ENCODE data around the gene SETD1B.

The SETD1B gene

DNA sequence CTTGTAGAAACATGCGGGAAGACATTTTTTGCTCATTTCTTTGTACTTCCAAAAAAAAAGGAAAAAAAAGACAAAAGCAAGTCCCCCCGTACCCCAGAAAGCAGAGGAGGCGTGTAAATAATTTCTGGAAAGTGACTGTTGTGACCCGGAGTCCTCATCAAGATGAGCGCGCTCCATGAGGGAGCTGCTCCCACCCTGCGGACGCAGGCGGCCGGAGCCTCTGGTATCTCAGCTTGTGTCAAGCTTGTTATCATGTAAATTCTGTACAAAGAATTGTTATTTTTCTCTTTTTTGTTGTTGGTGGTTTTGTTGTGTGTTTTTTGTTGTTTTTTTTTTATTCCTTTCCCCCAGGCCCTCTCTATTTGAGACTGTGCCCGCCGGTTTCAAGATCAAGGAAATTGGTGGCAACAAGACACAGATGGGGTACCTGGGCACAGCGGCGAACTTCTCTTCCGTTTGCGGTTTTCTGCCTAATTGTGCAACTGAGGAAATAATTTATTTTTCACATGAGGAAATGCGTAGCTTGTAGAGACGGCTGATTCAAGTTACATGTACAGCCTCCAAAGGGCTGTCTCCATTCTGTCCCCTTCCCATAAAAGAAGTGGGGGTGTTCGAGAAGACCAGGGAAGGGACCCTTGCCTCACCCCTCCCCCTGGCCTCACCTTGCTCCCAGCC is 27.9 kb downstream of the SETD1B start:
- H3K9ac ChIP-seq (ENCODE audit: low read length): no peak overlapping the region
- H3K79me2 ChIP-seq (ENCODE audit: control insufficient read depth, insufficient read depth, low read length): no peaks in the 10 kb centered on the region
- H3K79me1 ChIP-seq (ENCODE audit: low read length): no peaks in the 10 kb centered on the region
- H4K5ac ChIP-seq (ENCODE audit: low read length): no peak overlapping the region
- no peak overlapping the region for H2BK15ac ChIP-seq (replicated peaks; ENCODE audit: low read depth)
- no peak overlapping the region for H4K8ac ChIP-seq (ENCODE audit: low read depth, low read length)
- no peak overlapping the region for H3K23ac ChIP-seq (ENCODE audit: low read length)
- H3K18ac ChIP-seq (ENCODE audit: low read length): no peak overlapping the region
- peaks cover 3% of the 10 kb centered on the region for H3K36me3 ChIP-seq (ENCODE audit: control insufficient read depth, insufficient read depth, low read length)
- no peak overlapping the region for H3K4ac ChIP-seq (ENCODE audit: low read depth, low read length)
- no peak overlapping the region for H2BK5ac ChIP-seq (ENCODE audit: low read length)
- no peak for DNase-seq
- H3K4me2 ChIP-seq (ENCODE audit: low read length): no peak overlapping the region
- H3K27ac ChIP-seq (ENCODE audit: low read depth, low read length): no peak overlapping the region
- no peak overlapping the region for H2BK120ac ChIP-seq (ENCODE audit: low read depth, low read length)
- H2AK5ac ChIP-seq (ENCODE audit: low read length): no peak overlapping the region
- no peaks in the 10 kb centered on the region for H3K27me3 ChIP-seq (ENCODE audit: insufficient read depth, low read length, poor library complexity)
- WGBS (ENCODE audit: extremely low coverage, insufficient coverage, low lambda C conversion rate): no CpG with 5 or more reads among the region's 19 CpGs
- H3K56ac ChIP-seq (ENCODE audit: low read length): no peak overlapping the region
- no peak overlapping the region for H3K4me3 ChIP-seq (ENCODE audit: low read length)
- no peaks in the 10 kb centered on the region for H3K4me1 ChIP-seq (ENCODE audit: control insufficient read depth, low read depth, low read length)

- no peak overlapping the region for H2BK120ac ChIP-seq (ENCODE audit: low read depth, low read length)
- H4K8ac ChIP-seq (ENCODE audit: low read depth, low read length): no peak overlapping the region
- H4K5ac ChIP-seq (ENCODE audit: low read length): no peak overlapping the region
- no peak overlapping the region for H3K27ac ChIP-seq (ENCODE audit: low read depth, low read length)
- no peaks in the 10 kb centered on the region for H3K36me3 ChIP-seq (ENCODE audit: control insufficient read depth, insufficient read depth, low read length)
- no peaks in the 10 kb centered on the region for H3K79me2 ChIP-seq (ENCODE audit: control insufficient read depth, insufficient read depth, low read length)
- no peak for DNase-seq
- H3K4me3 ChIP-seq (ENCODE audit: low read length): no peak overlapping the region
- no peak overlapping the region for H3K18ac ChIP-seq (ENCODE audit: low read length)
- no peaks in the 10 kb centered on the region for H3K27me3 ChIP-seq (ENCODE audit: insufficient read depth, low read length, poor library complexity)
- no CpG with 5 or more reads among the region's 4 CpGs for WGBS (ENCODE audit: extremely low coverage, insufficient coverage, low lambda C conversion rate)
- H3K23ac ChIP-seq (ENCODE audit: low read length): no peak overlapping the region
- H2AK5ac ChIP-seq (ENCODE audit: low read length): no peak overlapping the region
- H3K9ac ChIP-seq (ENCODE audit: low read length): no peak overlapping the region
- H2BK5ac ChIP-seq (ENCODE audit: low read length): no peak overlapping the region
- H2BK15ac ChIP-seq (replicated peaks; ENCODE audit: low read depth): no peak overlapping the region
- no peak overlapping the region for H3K4ac ChIP-seq (ENCODE audit: low read depth, low read length)
- H3K4me2 ChIP-seq (ENCODE audit: low read length): no peak overlapping the region
- H3K79me1 ChIP-seq (ENCODE audit: low read length): no peaks in the 10 kb centered on the region
- H3K56ac ChIP-seq (ENCODE audit: low read length): no peak overlapping the region
- H3K4me1 ChIP-seq (ENCODE audit: control insufficient read depth, low read depth, low read length): no peaks in the 10 kb centered on the region
Observed at GRCh38 chr12:121837680-121838079, 33.9 kb downstream of the SETD1B start.

- no peak overlapping the region for H3K9ac ChIP-seq (ENCODE audit: low read length)
- no peak overlapping the region for H3K18ac ChIP-seq (ENCODE audit: low read length)
- no peak overlapping the region for H2BK5ac ChIP-seq (ENCODE audit: low read length)
- H3K56ac ChIP-seq (ENCODE audit: low read length): no peak overlapping the region
- no peaks in the 10 kb centered on the region for H3K36me3 ChIP-seq (ENCODE audit: control insufficient read depth, insufficient read depth, low read length)
- no peaks in the 10 kb centered on the region for H3K27me3 ChIP-seq (ENCODE audit: insufficient read depth, low read length, poor library complexity)
- no peaks in the 10 kb centered on the region for H3K79me2 ChIP-seq (ENCODE audit: control insufficient read depth, insufficient read depth, low read length)
- no peak overlapping the region for H4K8ac ChIP-seq (ENCODE audit: low read depth, low read length)
- no peak overlapping the region for H3K23ac ChIP-seq (ENCODE audit: low read length)
- H3K4me1 ChIP-seq (ENCODE audit: control insufficient read depth, low read depth, low read length): no peaks in the 10 kb centered on the region
- H2BK15ac ChIP-seq (replicated peaks; ENCODE audit: low read depth): no peak overlapping the region
- no peaks in the 10 kb centered on the region for H3K79me1 ChIP-seq (ENCODE audit: low read length)
- H3K4me2 ChIP-seq (ENCODE audit: low read length): no peak overlapping the region
- no peak overlapping the region for H2BK120ac ChIP-seq (ENCODE audit: low read depth, low read length)
- DNase-seq: no peak
- no peak overlapping the region for H3K4ac ChIP-seq (ENCODE audit: low read depth, low read length)
- no peak overlapping the region for H3K27ac ChIP-seq (ENCODE audit: low read depth, low read length)
- no CpG with 5 or more reads among the region's 5 CpGs for WGBS (ENCODE audit: extremely low coverage, insufficient coverage, low lambda C conversion rate)
- H3K4me3 ChIP-seq (ENCODE audit: low read length): no peak overlapping the region
- H2AK5ac ChIP-seq (ENCODE audit: low read length): no peak overlapping the region
- no peak overlapping the region for H4K5ac ChIP-seq (ENCODE audit: low read length)
Observed at GRCh38 chr12:121838126-121838525, 34.3 kb downstream of the SETD1B start.

- Histone ChIP-seq H2AK5ac (ENCODE audit: low read length) (no peak overlapping the region), H3K27me3 (ENCODE audit: insufficient read depth, low read length, poor library complexity) (no peaks in the 10 kb centered on the region), H2BK5ac (ENCODE audit: low read length) (peak overlapping the region; percentile 8), H3K18ac (ENCODE audit: low read length) (peak overlapping the region; percentile 12), H3K23ac (ENCODE audit: low read length) (peak overlapping the region; percentile 90), H3K9ac (ENCODE audit: low read length) (peak overlapping the region; percentile 80), H2BK120ac (ENCODE audit: low read depth, low read length) (no peak overlapping the region), H4K8ac (ENCODE audit: low read depth, low read length) (no peak overlapping the region), H3K4me3 (ENCODE audit: low read length) (peak overlapping the region; percentile 50), H3K27ac (ENCODE audit: low read depth, low read length) (peak overlapping the region; percentile 10), H3K36me3 (ENCODE audit: control insufficient read depth, insufficient read depth, low read length) (no peaks in the 10 kb centered on the region), H3K4ac (ENCODE audit: low read depth, low read length) (no peak overlapping the region), H4K5ac (ENCODE audit: low read length) (no peak overlapping the region), H3K4me1 (ENCODE audit: control insufficient read depth, low read depth, low read length) (no peaks in the 10 kb centered on the region), H2BK15ac (replicated peaks; ENCODE audit: low read depth) (no peak overlapping the region), H3K4me2 (ENCODE audit: low read length) (peak overlapping the region; percentile 60), H3K79me2 (ENCODE audit: control insufficient read depth, insufficient read depth, low read length) (no peaks in the 10 kb centered on the region), H3K79me1 (ENCODE audit: low read length) (no peaks in the 10 kb centered on the region), H3K56ac (ENCODE audit: low read length) (peak overlapping the region; percentile 88)
- no CpG with 5 or more reads among the region's 53 CpGs for WGBS (ENCODE audit: extremely low coverage, insufficient coverage, low lambda C conversion rate)
- peak; percentile 98 for DNase-seq
Observed at GRCh38 chr12:121839106-121839992, 35.5 kb downstream of the SETD1B start.

DNA sequence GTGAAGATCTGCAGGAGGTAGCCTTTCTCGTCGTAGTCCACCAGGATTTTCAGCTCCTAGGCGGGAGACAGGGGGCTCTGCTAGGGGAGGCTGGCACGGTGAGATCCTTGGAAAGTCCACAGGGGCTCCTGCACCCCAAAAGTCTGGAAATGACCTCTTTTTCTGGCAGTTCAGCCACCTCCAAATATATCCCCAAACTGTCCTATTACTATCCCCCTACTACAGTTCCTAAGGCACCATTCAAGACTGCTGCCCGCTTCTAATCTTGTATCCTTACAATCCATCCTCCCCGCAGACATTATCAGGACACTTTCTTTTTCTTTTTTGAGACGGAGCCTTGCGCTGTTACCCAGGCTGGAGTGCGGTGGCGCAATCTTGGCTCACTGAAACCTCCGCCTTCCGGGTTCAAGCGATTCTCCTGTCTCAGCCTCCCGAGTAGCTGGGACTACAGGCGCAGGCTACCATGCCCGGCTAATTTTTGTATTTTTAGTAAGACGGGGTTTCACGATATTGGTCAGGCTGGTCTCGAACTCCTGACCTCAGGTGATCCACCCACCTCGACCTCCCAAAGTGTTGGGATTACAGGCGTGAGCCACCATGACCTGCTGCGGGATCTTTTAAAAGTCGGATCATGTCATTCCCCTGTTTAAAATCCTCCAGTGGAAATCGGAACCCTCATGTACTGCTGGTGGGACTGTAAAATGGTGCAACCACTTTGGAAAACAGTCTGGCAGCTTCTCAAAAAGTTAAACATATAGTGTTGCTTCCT is 36.4 kb downstream of the SETD1B start:
- H3K9ac ChIP-seq (ENCODE audit: low read length): peak overlapping the region; percentile 80
- WGBS (ENCODE audit: extremely low coverage, insufficient coverage, low lambda C conversion rate): no CpG with 5 or more reads among the region's 24 CpGs
- no peaks in the 10 kb centered on the region for H3K79me1 ChIP-seq (ENCODE audit: low read length)

More for the DNA sequence above, 36.4 kb downstream of the SETD1B start:
- Histone ChIP-seq H4K8ac (ENCODE audit: low read depth, low read length) (no peak overlapping the region), H3K4me2 (ENCODE audit: low read length) (peak overlapping the region; percentile 56), H3K27ac (ENCODE audit: low read depth, low read length) (peak overlapping the region; percentile 10), H3K4me1 (ENCODE audit: control insufficient read depth, low read depth, low read length) (no peaks in the 10 kb centered on the region), H3K4ac (ENCODE audit: low read depth, low read length) (no peak overlapping the region), H3K4me3 (ENCODE audit: low read length) (peak overlapping the region; percentile 50), H2BK120ac (ENCODE audit: low read depth, low read length) (no peak overlapping the region), H2BK15ac (replicated peaks; ENCODE audit: low read depth) (no peak overlapping the region), H3K56ac (ENCODE audit: low read length) (peak overlapping the region; percentile 88), H3K36me3 (ENCODE audit: control insufficient read depth, insufficient read depth, low read length) (no peaks in the 10 kb centered on the region), H2AK5ac (ENCODE audit: low read length) (no peak overlapping the region), H3K79me2 (ENCODE audit: control insufficient read depth, insufficient read depth, low read length) (no peaks in the 10 kb centered on the region), H4K5ac (ENCODE audit: low read length) (no peak overlapping the region), H3K23ac (ENCODE audit: low read length) (peak overlapping the region; percentile 90), H2BK5ac (ENCODE audit: low read length) (peak overlapping the region; percentile 8), H3K27me3 (ENCODE audit: insufficient read depth, low read length, poor library complexity) (no peaks in the 10 kb centered on the region), H3K18ac (ENCODE audit: low read length) (peak overlapping the region; percentile 12)
- DNase-seq: no peak

Data from mesendoderm (in vitro differentiated cells).